ENCODE results near the gene C12orf60.

- TF ChIP-seq FOSL1 (IDR thresholded peaks at IDR 0.05; ENCODE audit: insufficient read depth, low read depth, low read length) (no peak), POLR2A (IDR thresholded peaks at IDR 0.05; ENCODE audit: control extremely low read depth in 1 of 2, low read depth in 2 of 2, low read length in 2 of 2) (no peak), EP300 (IDR thresholded peaks at IDR 0.05; ENCODE audit: borderline replicate concordance in 1 of 2, low read depth in 2 of 2, low read length in 2 of 2) (no peak), KDM1A (IDR thresholded peaks at IDR 0.05; ENCODE audit: borderline replicate concordance, low read length) (no peak), EZH2 (IDR thresholded peaks at IDR 0.05; ENCODE audit: low read depth, low read length, severe bottlenecking) (no peak), POLR2AphosphoS5 (IDR thresholded peaks at IDR 0.05; ENCODE audit: low read depth, low read length) (no peak), YY1 (IDR thresholded peaks at IDR 0.05; ENCODE audit: low read depth, low read length) (no peak), SIRT6 (IDR thresholded peaks at IDR 0.05; ENCODE audit: low read length) (no peak)
Observed at GRCh38 chr12:14828892-14829291, 25.4 kb downstream of the C12orf60 start.

All from H1 (cell line).